ENCODE measurements around the gene DCBLD1.

The DCBLD1 gene

GRCh38 chr6:117501722-117502121 lies 19.2 kb downstream of the DCBLD1 start:
- peak; percentile 32 for DNase-seq (ENCODE audit: low read depth)
- TF ChIP-seq POLR2A (IDR thresholded peaks at IDR 0.05; ENCODE audit: extremely low read depth, insufficient read length) (no peak), MYC (IDR thresholded peaks at IDR 0.05; ENCODE audit: low read depth, low read length) (no peak), CTCF (IDR thresholded peaks at IDR 0.05; ENCODE audit: low read depth, low read length) (no peak)
- TF ChIP-seq, protein P1, sequence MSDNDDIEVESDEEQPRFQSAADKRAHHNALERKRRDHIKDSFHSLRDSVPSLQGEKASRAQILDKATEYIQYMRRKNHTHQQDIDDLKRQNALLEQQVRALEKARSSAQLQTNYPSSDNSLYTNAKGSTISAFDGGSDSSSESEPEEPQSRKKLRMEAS (IDR thresholded peaks at IDR 0.05; ENCODE audit: low read depth, low read length) = no peak
- H3K4me3 ChIP-seq (ENCODE audit: low read depth, low read length) = no peak overlapping the region

GRCh38 chr6:117502580-117502979 lies 20.1 kb downstream of the DCBLD1 start:
- TF ChIP-seq CTCF (IDR thresholded peaks at IDR 0.05; ENCODE audit: low read depth, low read length) = no peak
- TF ChIP-seq, protein P1 (IDR thresholded peaks at IDR 0.05; ENCODE audit: low read depth, low read length) = no peak
- TF ChIP-seq POLR2A (IDR thresholded peaks at IDR 0.05; ENCODE audit: extremely low read depth, insufficient read length) = no peak
- no peak for TF ChIP-seq MYC (IDR thresholded peaks at IDR 0.05; ENCODE audit: low read depth, low read length)
- DNase-seq (ENCODE audit: low read depth) = peak; percentile 80

DNA sequence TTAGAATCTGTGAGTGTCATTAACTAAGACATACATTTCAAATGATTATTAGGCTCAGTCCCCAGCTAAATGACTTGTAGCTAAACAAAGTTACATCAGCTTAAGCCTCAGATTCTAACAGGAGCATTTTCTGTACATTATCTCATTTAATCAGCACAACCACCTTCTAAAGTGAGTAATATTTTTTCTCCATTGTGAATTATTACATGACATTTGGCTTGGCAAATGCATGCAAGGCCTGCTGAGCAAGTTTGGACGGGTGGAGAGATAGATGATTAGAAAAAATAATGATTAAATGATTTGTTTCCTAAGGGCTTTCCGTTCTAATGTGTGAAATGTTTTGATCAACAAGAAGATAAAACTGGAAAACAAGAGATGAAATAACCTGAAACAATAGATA lies 20.7 kb downstream of the DCBLD1 start:
- no peak for DNase-seq (ENCODE audit: low read depth)
- TF ChIP-seq POLR2A (IDR thresholded peaks at IDR 0.05; ENCODE audit: extremely low read depth, insufficient read length) = no peak
- TF ChIP-seq, protein P1 (IDR thresholded peaks at IDR 0.05; ENCODE audit: low read depth, low read length) = no peak
- TF ChIP-seq CTCF (IDR thresholded peaks at IDR 0.05; ENCODE audit: low read depth, low read length) = no peak
- TF ChIP-seq MYC (IDR thresholded peaks at IDR 0.05; ENCODE audit: low read depth, low read length) = no peak

More at GRCh38 chr6:117502580-117502979, 20.1 kb downstream of the DCBLD1 start:
- no peak overlapping the region for H3K4me3 ChIP-seq (ENCODE audit: low read depth, low read length)

GRCh38 chr6:117504478-117505144 lies 22.1 kb downstream of the DCBLD1 start:
- H3K4me3 ChIP-seq (ENCODE audit: low read depth, low read length) = no peak overlapping the region
- DNase-seq (ENCODE audit: low read depth) = no peak
- TF ChIP-seq MYC (IDR thresholded peaks at IDR 0.05; ENCODE audit: low read depth, low read length) = no peak

More for the DNA sequence above, 20.7 kb downstream of the DCBLD1 start:
- H3K4me3 ChIP-seq (ENCODE audit: low read depth, low read length) = no peak overlapping the region

GRCh38 chr6:117505311-117505710 lies 22.8 kb downstream of the DCBLD1 start:
- no peak overlapping the region for H3K4me3 ChIP-seq (ENCODE audit: low read depth, low read length)
- no peak for DNase-seq (ENCODE audit: low read depth)
- TF ChIP-seq, protein P1 (IDR thresholded peaks at IDR 0.05; ENCODE audit: low read depth, low read length) = no peak
- TF ChIP-seq CTCF (IDR thresholded peaks at IDR 0.05; ENCODE audit: low read depth, low read length) = no peak
- TF ChIP-seq MYC (IDR thresholded peaks at IDR 0.05; ENCODE audit: low read depth, low read length) = no peak

DNA sequence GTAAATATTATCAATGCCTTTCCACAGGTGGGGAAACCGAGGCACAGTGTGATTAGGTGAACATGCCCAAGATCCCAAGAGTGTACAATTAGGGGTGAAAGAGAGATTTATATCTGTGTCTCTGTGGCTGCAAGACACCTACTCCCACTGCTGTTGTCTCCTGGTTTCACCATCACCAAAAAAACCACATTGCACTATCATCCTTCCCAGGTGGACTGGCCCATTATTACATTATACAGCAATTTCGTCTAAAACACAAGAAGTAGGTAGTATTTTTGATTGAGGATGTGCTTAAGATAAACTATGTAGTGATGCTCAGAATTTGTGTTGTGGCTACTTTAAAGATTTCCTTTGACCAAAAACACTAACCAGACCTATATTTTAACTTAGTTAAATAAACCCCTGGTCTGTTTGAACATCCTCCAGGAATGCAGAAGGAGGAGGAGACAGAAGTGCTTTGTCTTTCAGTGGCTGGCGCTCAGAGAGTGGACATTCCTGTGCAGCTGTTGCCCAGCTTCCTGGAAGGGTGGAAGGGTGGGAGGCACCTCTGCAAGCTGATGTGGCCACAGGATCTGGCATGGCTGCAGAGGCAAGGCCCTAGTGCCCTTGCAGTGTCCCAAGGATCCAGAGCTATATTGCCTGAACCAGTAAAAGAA lies 23.8 kb downstream of the DCBLD1 start:
- TF ChIP-seq POLR2A (IDR thresholded peaks at IDR 0.05; ENCODE audit: extremely low read depth, insufficient read length) (no peak), CTCF (IDR thresholded peaks at IDR 0.05; ENCODE audit: low read depth, low read length) (no peak), MYC (IDR thresholded peaks at IDR 0.05; ENCODE audit: low read depth, low read length) (no peak)
- TF ChIP-seq, protein P1 (IDR thresholded peaks at IDR 0.05; ENCODE audit: low read depth, low read length) = no peak
- DNase-seq (ENCODE audit: low read depth) = no peak

More for the DNA sequence above, 23.8 kb downstream of the DCBLD1 start:
- no peak overlapping the region for H3K4me3 ChIP-seq (ENCODE audit: low read depth, low read length)
